Stimulated activated CD4-positive, alpha-beta T cell treated with anti-CD3 and anti-CD28 coated beads, Interleukin-12 subunit alpha, Interleukin-12 subunit beta, amount 100 ng/mL, for 4 hours (primary cell): ENCODE data around the gene CD109.

ENCODE experiments used
- DNase-seq: peaks from one replicate; pipeline ENCODE4 v3.0.0-alpha.2; 2020

The CD109 gene

GRCh38 chr6:73728548-73729205, 32.7 kb downstream of the CD109 start:
- DNase-seq: peak; percentile 22

DNA sequence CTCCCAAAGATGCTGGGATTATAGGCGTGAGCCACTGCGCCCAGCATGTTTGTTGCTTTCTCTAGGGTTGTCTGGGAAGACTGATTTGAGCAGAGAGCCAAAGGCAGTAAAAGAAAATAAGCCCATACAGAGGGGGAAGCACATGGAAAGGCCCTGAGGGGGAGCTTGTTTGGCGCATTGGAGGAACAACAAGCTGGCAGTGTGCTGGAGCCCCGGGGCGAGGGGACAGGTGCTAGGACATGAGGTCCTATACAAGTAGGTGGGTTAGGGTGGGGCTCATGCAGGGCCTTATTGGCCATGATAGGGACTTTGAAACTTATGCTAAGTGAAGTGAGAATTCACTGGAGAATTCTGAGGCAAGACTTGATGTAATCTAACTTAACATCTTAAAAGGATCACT, 35.3 kb downstream of the CD109 start:
- no peak for DNase-seq

DNA sequence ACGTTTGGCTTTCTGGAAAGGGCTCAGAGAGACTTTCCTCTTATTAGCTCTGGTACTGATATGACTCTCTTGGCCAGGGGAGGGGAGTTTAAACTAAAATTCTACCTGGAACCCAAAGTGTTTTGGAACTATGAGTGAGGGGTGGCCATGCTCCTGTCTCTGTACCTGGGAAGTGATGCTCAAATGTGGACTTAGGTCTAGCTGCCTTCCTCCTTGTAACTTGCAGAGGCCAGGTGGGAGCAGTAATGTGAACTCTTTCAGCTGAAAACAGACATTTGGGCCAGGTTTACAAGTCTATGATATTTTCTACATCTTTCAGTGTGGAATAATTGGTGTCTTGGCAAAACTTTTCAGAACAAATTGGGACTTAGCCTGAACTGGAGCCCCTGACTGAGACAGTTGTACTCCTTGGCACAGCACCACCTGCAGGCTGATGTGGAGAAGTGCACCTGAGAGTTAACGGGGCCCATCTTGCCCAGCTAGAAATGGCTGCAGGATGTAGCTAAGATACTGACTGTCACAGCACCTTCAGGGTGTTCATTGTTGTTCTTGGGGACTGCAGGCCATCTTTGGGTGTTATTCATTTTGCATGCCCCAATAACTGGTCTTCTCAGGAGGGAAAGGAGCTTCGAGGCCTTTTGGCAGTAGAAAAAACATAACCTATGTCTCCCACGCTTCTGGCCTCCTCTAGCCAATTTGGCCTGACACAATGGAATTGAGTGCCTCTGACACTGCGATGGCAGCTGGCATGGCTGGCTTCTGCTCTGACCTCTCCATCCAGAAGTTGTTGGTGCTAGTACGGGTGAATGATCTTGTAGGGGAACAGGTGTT, 37.1 kb downstream of the CD109 start:
- peak; percentile 63 for DNase-seq

- no peak for DNase-seq
Measured at GRCh38 chr6:73733791-73734190, 37.8 kb downstream of the CD109 start.

GRCh38 chr6:73734832-73735453, 38.9 kb downstream of the CD109 start:
- DNase-seq: no peak

DNA sequence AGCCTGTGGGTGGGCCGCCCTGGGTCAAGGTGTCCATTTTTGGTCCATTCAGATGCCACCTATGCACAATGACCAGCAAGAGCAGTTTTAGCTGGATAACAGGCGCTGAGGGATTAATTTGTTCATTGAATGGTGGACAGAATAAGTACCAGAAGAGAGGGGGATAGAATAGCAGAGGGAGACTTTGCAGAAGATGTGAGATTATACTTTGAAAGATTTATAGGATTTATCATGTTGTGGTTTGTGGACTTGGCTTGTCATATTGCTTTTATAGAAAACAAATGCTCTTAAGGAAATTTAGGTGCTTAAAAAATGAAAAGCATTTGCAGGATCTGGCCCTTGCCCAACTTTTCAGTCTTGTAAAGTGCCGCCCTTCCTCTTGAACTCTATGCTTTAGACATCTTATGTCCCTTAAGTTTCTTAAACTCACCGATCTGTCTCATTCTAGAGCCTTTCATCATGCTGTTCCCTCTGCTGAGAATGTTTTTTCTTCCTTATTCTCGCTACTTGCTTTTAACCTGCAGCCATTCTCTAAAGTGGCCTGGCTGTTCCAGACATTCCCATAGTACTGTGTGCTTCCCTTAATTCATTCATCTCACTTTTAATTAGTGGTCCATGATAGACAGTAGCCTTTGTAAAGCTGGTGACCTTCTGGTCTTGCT, 42.5 kb downstream of the CD109 start:
- DNase-seq: no peak

- no peak for DNase-seq
Measured at GRCh38 chr6:73739096-73739495, 43.1 kb downstream of the CD109 start.

DNA sequence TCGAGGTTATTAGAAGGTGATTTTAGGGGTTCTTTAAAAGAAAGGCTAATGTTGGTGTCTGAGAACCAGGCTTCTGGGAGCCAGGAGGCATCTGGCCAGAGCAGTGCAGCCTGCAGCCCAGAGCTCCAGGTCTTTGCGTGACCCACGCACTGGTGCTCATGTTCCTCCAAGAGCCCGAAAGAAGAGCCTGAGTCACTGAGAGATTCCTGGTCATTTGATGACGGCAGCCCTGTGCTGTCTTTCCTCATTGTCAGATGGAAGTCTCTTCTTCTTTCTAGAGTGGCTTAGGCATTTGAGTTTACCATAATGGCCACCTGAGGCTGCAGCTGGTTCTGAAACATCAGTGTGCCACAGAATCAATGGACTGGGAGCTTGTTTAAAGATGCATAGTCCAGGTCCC, 46.4 kb downstream of the CD109 start:
- no peak for DNase-seq

- DNase-seq: no peak
Measured at GRCh38 chr6:73743081-73743480, 47.1 kb downstream of the CD109 start.

- DNase-seq: no peak
Measured at GRCh38 chr6:73743556-73743955, 47.6 kb downstream of the CD109 start.

- DNase-seq: no peak
Measured at GRCh38 chr6:73746787-73747186, 50.8 kb downstream of the CD109 start.

DNA sequence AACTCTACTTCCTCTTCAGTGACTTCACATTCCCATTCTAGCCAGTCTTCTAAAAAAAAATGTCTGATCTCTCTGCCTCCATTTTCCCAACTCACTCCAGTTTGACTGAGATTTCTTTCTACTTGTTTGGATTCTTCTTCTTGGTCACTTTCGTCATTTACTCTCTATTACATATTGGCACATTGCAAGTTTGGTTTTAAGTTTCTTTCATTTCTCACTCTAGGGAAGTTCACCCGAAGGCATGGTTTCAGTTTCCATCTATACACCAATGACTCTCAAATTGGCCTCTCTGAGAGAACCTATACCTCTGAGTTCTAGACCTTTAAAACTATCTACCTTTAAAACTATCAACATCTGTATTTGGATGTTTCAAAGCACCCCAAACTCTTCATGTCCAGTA, 51.3 kb downstream of the CD109 start:
- DNase-seq: no peak

GRCh38 chr6:73752943-73753342, 56.9 kb downstream of the CD109 start:
- no peak for DNase-seq

GRCh38 chr6:73766040-73766439, 70.0 kb downstream of the CD109 start:
- no peak for DNase-seq

DNA sequence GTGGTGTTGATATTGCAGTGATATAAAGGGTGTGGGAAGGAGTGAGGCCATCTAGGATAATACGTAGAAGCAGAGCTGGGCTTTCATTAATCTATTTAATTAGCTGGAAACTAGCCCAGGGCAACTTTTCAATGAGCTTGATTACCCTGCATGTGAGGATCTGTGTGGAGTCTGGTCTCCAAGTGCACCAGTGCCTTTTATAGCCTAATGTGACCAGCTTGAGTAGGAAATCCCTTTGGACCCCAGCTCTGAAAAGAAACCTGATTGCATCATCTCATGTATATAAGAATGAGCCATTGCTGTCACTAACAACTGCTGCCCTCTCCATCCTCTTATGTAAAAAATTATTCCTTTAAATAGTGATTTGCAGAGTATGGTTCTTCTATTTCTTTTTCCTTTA, 72.6 kb downstream of the CD109 start:
- no peak for DNase-seq

GRCh38 chr6:73769976-73770375, 74.0 kb downstream of the CD109 start:
- DNase-seq: no peak

DNA sequence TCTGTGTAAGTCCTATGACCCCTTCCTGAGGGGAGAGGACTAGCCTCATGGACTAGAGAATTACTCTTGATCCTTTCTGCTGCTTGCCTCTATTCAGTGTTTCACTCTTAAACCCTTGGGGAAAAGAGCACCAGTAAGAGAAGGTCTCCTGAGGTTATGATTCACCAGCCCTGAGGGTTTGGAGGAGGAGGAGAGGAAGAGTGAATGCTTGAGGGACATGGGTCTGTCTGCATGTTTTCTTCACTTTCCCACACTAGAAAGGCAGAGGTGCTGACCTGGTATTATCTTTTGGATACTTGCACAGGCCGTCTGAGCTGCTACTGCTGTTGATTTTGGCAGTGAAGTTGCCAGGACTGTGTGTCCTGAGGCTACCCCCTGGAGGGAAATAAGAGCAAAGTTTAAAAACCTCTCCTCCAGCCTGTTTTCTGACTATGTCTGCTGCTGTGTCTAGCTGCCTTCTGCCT, 78.3 kb downstream of the CD109 start:
- DNase-seq: no peak

DNA sequence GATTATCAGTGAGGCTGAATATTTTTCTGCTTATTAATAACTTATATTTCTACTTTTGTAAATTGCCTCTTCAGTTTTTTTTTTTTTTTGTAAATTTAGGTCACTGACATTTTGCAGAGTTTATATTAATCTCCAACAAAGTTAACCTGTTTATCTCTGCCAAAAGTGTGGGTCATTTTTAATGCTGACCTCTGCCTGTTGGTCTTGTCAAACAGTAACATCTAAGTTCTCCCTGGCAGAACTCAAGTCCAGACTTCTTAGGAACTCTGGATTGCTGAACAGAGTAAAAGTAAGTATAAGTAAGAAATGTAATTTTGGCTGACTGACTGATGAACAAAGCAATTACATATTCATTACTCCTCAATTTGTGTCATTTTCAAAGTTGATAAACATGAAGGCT, 83.9 kb downstream of the CD109 start:
- no peak for DNase-seq

- DNase-seq: no peak
Measured at GRCh38 chr6:73782911-73783310, 86.9 kb downstream of the CD109 start.

- no peak for DNase-seq
Measured at GRCh38 chr6:73784726-73785505, 88.9 kb downstream of the CD109 start.

- DNase-seq: no peak
Measured at GRCh38 chr6:73790574-73790973, 94.6 kb downstream of the CD109 start.

- no peak for DNase-seq
Measured at GRCh38 chr6:73791336-73791735, 95.3 kb downstream of the CD109 start.

GRCh38 chr6:73792738-73793137, 96.7 kb downstream of the CD109 start:
- DNase-seq: no peak
